Body of pancreas (tissue), 4 donors: ENCODE results near the gene SPSB2.
A peak's percentile ranks its signal among the peaks of the same experiment; 100 is the strongest.

Source experiments
- CTCF ChIP-seq, 7 experiments: fragments of 450-650 bp in 4 of 7; fragments of 200-600 bp in 3 of 7; sonication (generic) in 3 of 7; IDR thresholded peaks; one replicate each; pipeline ENCODE4 v1.5.1; 2016 to 2019; ENCODE audit warnings: antibody characterized with exemption in 7 of 7
- POLR2A ChIP-seq, 3 donors: fragments of 450-650 bp; IDR thresholded peaks; one replicate each; pipeline ENCODE4 v1.6.1; 2016; ENCODE audit warnings: antibody characterized with exemption in 3 of 3, mild to moderate bottlenecking in 2 of 3

- TF ChIP-seq CTCF (IDR thresholded peaks at IDR 0.05) (peak in 1 of 7 experiments; percentile 2), POLR2A (IDR thresholded peaks at IDR 0.05) (peak; percentile 48 to 82 (median 76))
These were observed 44.1 kb downstream of the SPSB2 start for GRCh38 chr12:6828781-6829535.
